Measurements from ENCODE around the gene CSN1S1. TPM values are rescaled to one million over a fixed set of nuclear protein-coding genes. Genes with fewer than 3 reads are reported as not detected.

The CSN1S1 gene
- total and polyA plus RNA-seq, 4 donors, result not detected

DNA sequence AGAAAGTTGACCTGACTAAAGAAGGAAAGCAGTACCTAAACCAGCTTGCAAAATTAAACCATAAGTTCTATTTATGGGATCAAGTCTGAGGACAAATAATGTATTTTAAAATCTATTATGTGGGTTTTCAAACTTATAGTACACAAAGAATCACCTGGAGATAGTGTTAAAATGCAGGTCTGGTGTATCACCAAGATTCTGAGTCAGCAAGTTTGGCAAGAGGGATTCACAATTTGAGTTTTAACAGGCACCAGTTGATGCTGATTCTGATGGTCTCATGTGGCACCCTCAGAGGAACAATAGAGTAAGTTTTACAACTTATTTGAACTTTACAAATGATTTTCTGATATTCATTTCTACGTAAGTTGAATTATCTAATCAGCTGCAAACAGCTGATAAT is 55.8 kb downstream of the CSN1S1 start:
- H3K27me3 ChIP-seq (ENCODE audit: control insufficient read depth in 4 of 4, insufficient read depth in 4 of 4, low read length in 3 of 4), result no peaks in the 10 kb centered on the region
- no peak overlapping the region for H3K9ac ChIP-seq (ENCODE audit: low read depth in 1 of 2, low read length in 2 of 2)
- peaks cover 0 to 2% (median 0%) of the 10 kb centered on the region in 4 donors for H3K4me1 ChIP-seq (ENCODE audit: control insufficient read depth in 4 of 4, insufficient read depth in 4 of 4, low read length in 3 of 4)
- no peak for TF ChIP-seq JUND (IDR thresholded peaks at IDR 0.05)
- H3K27ac ChIP-seq (ENCODE audit: low read depth in 1 of 2, low read length in 2 of 2), result no peak overlapping the region
- H3K36me3 ChIP-seq (ENCODE audit: control insufficient read depth in 4 of 4, insufficient read depth in 3 of 4, low read depth in 1 of 4, low read length in 3 of 4), result no peaks in the 10 kb centered on the region
- 95% methylated on average over 1 of the region's 1 CpG for WGBS
- H3K9me3 ChIP-seq (ENCODE audit: control insufficient read depth in 4 of 4, low read length in 3 of 4), result no peaks in the 10 kb centered on the region
- no peak overlapping the region for H3K4me3 ChIP-seq (ENCODE audit: low read depth in 1 of 3, low read length in 3 of 3)
- DNase-seq (ENCODE audit: low spot score), result no peak

DNA sequence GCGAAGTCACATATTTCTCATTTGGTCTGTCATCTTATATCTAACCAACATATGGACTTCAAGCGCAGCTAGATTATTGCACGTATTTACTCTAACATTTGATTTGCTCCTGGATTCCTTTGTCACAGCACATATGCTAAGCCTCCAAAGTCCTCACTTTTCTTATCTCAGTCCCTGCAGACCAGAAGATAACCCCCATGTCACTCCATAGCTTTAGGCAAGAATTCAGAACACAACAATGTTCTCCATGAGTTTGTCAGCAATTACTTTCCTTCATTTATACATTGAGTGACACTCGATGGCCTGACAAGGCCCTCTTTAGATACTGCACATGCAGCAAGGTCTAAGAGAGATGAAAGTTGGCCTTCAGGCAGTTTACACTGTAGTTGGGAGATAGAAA is 60.1 kb downstream of the CSN1S1 start:
- WGBS, result 85% methylated on average over 4 of the region's 4 CpGs
- Histone ChIP-seq H3K9ac (ENCODE audit: low read depth in 1 of 2, low read length in 2 of 2) (no peak overlapping the region), H3K27me3 (ENCODE audit: control insufficient read depth in 4 of 4, insufficient read depth in 4 of 4, low read length in 3 of 4) (no peaks in the 10 kb centered on the region), H3K9me3 (ENCODE audit: control insufficient read depth in 4 of 4, low read length in 3 of 4) (no peaks in the 10 kb centered on the region), H3K36me3 (ENCODE audit: control insufficient read depth in 4 of 4, insufficient read depth in 3 of 4, low read depth in 1 of 4, low read length in 3 of 4) (no peaks in the 10 kb centered on the region), H3K4me3 (ENCODE audit: low read depth in 1 of 3, low read length in 3 of 3) (no peak overlapping the region), H3K4me1 (ENCODE audit: control insufficient read depth in 4 of 4, insufficient read depth in 4 of 4, low read length in 3 of 4) (no peaks in the 10 kb centered on the region), H3K27ac (ENCODE audit: low read depth in 1 of 2, low read length in 2 of 2) (no peak overlapping the region)
- TF ChIP-seq EGR1 (IDR thresholded peaks at IDR 0.05; ENCODE audit: low read depth in 2 of 2) (no peak), JUND (IDR thresholded peaks at IDR 0.05) (no peak), GABPA (IDR thresholded peaks at IDR 0.05 in 1 of 2, conservative IDR thresholded peaks at IDR 0.05 in 1 of 2) (no peak), YY1 (IDR thresholded peaks at IDR 0.05) (no peak)
- TF ChIP-seq, protein P1, sequence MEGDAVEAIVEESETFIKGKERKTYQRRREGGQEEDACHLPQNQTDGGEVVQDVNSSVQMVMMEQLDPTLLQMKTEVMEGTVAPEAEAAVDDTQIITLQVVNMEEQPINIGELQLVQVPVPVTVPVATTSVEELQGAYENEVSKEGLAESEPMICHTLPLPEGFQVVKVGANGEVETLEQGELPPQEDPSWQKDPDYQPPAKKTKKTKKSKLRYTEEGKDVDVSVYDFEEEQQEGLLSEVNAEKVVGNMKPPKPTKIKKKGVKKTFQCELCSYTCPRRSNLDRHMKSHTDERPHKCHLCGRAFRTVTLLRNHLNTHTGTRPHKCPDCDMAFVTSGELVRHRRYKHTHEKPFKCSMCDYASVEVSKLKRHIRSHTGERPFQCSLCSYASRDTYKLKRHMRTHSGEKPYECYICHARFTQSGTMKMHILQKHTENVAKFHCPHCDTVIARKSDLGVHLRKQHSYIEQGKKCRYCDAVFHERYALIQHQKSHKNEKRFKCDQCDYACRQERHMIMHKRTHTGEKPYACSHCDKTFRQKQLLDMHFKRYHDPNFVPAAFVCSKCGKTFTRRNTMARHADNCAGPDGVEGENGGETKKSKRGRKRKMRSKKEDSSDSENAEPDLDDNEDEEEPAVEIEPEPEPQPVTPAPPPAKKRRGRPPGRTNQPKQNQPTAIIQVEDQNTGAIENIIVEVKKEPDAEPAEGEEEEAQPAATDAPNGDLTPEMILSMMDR (IDR thresholded peaks at IDR 0.05; ENCODE audit: low read depth, low read length, missing input control), result no peak
- TF ChIP-seq, protein P2, sequence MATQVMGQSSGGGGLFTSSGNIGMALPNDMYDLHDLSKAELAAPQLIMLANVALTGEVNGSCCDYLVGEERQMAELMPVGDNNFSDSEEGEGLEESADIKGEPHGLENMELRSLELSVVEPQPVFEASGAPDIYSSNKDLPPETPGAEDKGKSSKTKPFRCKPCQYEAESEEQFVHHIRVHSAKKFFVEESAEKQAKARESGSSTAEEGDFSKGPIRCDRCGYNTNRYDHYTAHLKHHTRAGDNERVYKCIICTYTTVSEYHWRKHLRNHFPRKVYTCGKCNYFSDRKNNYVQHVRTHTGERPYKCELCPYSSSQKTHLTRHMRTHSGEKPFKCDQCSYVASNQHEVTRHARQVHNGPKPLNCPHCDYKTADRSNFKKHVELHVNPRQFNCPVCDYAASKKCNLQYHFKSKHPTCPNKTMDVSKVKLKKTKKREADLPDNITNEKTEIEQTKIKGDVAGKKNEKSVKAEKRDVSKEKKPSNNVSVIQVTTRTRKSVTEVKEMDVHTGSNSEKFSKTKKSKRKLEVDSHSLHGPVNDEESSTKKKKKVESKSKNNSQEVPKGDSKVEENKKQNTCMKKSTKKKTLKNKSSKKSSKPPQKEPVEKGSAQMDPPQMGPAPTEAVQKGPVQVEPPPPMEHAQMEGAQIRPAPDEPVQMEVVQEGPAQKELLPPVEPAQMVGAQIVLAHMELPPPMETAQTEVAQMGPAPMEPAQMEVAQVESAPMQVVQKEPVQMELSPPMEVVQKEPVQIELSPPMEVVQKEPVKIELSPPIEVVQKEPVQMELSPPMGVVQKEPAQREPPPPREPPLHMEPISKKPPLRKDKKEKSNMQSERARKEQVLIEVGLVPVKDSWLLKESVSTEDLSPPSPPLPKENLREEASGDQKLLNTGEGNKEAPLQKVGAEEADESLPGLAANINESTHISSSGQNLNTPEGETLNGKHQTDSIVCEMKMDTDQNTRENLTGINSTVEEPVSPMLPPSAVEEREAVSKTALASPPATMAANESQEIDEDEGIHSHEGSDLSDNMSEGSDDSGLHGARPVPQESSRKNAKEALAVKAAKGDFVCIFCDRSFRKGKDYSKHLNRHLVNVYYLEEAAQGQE (IDR thresholded peaks at IDR 0.05), result no peak
- no peak for DNase-seq (ENCODE audit: low spot score)

DNA sequence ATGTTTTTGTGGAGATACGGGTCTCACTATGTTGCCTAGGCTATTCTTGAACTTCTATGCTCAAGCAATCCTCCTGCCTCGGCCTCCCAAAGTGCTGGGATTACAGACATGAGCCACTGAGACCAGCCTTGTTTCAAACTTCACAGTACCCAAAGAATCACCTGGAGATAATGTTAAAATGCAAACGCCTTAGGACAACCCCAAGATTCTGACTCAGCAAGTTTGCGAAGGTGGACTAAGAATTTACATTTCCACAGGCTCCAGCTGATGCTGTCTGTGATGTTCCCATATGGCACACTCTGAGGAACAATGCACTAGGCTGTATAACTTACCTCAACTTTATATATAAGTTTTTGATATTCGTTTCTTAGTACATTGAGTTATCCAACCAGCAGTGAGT is 63.9 kb downstream of the CSN1S1 start:
- WGBS, result 81% methylated on average over 5 of the region's 5 CpGs

More for the DNA sequence above, 63.9 kb downstream of the CSN1S1 start:
- Histone ChIP-seq H3K4me3 (ENCODE audit: low read depth in 1 of 3, low read length in 3 of 3) (no peak overlapping the region), H3K27me3 (ENCODE audit: control insufficient read depth in 4 of 4, insufficient read depth in 4 of 4, low read length in 3 of 4) (no peaks in the 10 kb centered on the region), H3K9ac (ENCODE audit: low read depth in 1 of 2, low read length in 2 of 2) (no peak overlapping the region), H3K27ac (ENCODE audit: low read depth in 1 of 2, low read length in 2 of 2) (no peak overlapping the region), H3K4me1 (ENCODE audit: control insufficient read depth in 4 of 4, insufficient read depth in 4 of 4, low read length in 3 of 4) (no peaks in the 10 kb centered on the region), H3K9me3 (ENCODE audit: control insufficient read depth in 4 of 4, low read length in 3 of 4) (no peaks in the 10 kb centered on the region), H3K36me3 (ENCODE audit: control insufficient read depth in 4 of 4, insufficient read depth in 3 of 4, low read depth in 1 of 4, low read length in 3 of 4) (no peaks in the 10 kb centered on the region)
- DNase-seq (ENCODE audit: low spot score), result no peak
- TF ChIP-seq TAF1 (conservative IDR thresholded peaks at IDR 0.05), result no peak
- TF ChIP-seq NR2F2 (IDR thresholded peaks at IDR 0.05), result no peak
- no peak for TF ChIP-seq FOXA1 (IDR thresholded peaks at IDR 0.05)
- TF ChIP-seq JUND (IDR thresholded peaks at IDR 0.05), result no peak
- TF ChIP-seq RAD21 (IDR thresholded peaks at IDR 0.05), result no peak
- TF ChIP-seq, protein P3, sequence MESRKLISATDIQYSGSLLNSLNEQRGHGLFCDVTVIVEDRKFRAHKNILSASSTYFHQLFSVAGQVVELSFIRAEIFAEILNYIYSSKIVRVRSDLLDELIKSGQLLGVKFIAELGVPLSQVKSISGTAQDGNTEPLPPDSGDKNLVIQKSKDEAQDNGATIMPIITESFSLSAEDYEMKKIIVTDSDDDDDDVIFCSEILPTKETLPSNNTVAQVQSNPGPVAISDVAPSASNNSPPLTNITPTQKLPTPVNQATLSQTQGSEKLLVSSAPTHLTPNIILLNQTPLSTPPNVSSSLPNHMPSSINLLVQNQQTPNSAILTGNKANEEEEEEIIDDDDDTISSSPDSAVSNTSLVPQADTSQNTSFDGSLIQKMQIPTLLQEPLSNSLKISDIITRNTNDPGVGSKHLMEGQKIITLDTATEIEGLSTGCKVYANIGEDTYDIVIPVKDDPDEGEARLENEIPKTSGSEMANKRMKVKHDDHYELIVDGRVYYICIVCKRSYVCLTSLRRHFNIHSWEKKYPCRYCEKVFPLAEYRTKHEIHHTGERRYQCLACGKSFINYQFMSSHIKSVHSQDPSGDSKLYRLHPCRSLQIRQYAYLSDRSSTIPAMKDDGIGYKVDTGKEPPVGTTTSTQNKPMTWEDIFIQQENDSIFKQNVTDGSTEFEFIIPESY (IDR thresholded peaks at IDR 0.05), result no peak
- no peak for TF ChIP-seq SP1 (IDR thresholded peaks at IDR 0.05)
- no peak for TF ChIP-seq YY1 (IDR thresholded peaks at IDR 0.05)
- TF ChIP-seq, protein P2 (IDR thresholded peaks at IDR 0.05), result no peak
- TF ChIP-seq HNF4G (IDR thresholded peaks at IDR 0.05), result no peak
